Measurements from ENCODE around the gene COP1.

The COP1 gene

GRCh38 chr1:175951627-175952026, 255.5 kb downstream of the COP1 start:
- Histone ChIP-seq H3K4me3 (no peak overlapping the region), H3K4me1 (no peaks in the 10 kb centered on the region), H4K20me1 (no peaks in the 10 kb centered on the region), H3K9ac (no peak overlapping the region), H3K27me3 (no peaks in the 10 kb centered on the region), H3K4me2 (no peak overlapping the region), H3K27ac (no peak overlapping the region), H3K9me3 (peaks cover 12% of the 10 kb centered on the region), H3K36me3 (peaks cover 56% of the 10 kb centered on the region)
- no peak for TF ChIP-seq Cebpa-rat (IDR thresholded peaks at IDR 0.05)

GRCh38 chr1:175947771-175948170, 259.3 kb downstream of the COP1 start:
- Histone ChIP-seq H3K4me2 (no peak overlapping the region), H3K36me3 (peaks cover 83% of the 10 kb centered on the region), H3K9ac (no peak overlapping the region), H4K20me1 (no peaks in the 10 kb centered on the region), H3K4me1 (no peaks in the 10 kb centered on the region), H3K27me3 (no peaks in the 10 kb centered on the region), H3K9me3 (peaks cover 12% of the 10 kb centered on the region), H3K4me3 (no peak overlapping the region), H3K27ac (no peak overlapping the region)
- no peak for TF ChIP-seq Cebpa-rat (IDR thresholded peaks at IDR 0.05)

- Histone ChIP-seq H3K36me3 (peaks cover 91% of the 10 kb centered on the region), H3K4me3 (no peak overlapping the region), H3K4me1 (no peaks in the 10 kb centered on the region), H3K9ac (no peak overlapping the region), H3K4me2 (no peak overlapping the region), H3K27me3 (no peaks in the 10 kb centered on the region), H4K20me1 (no peaks in the 10 kb centered on the region), H3K9me3 (no peaks in the 10 kb centered on the region), H3K27ac (no peak overlapping the region)
- no peak for TF ChIP-seq Cebpa-rat (IDR thresholded peaks at IDR 0.05)
Measured at GRCh38 chr1:175944591-175944990, 262.5 kb downstream of the COP1 start.

DNA sequence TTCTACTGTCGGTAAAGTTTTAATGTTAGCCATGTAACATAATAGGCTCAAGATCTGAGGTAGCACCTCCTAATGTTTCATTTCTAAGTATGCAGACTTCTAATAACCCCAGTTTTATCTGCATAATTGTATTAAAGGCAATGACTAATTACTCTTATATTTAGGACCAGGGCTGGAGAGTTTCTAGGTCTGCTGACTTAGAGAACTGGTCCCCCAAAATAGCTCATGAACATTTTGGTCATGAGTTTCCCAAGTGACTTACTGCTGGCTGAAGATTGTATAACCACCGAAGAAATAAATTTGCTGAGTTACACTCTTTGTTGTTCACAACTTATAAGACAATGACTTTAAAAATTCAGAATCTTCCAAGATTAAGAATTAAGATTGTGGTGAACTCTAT, 265.9 kb downstream of the COP1 start:
- no peaks in the 10 kb centered on the region for H3K27me3 ChIP-seq
- H3K9ac ChIP-seq = no peak overlapping the region
- TF ChIP-seq Cebpa-rat (IDR thresholded peaks at IDR 0.05) = no peak
- H3K36me3 ChIP-seq = peaks cover 87% of the 10 kb centered on the region
- no peaks in the 10 kb centered on the region for H4K20me1 ChIP-seq
- no peak overlapping the region for H3K27ac ChIP-seq
- no peak overlapping the region for H3K4me3 ChIP-seq
- no peak overlapping the region for H3K4me2 ChIP-seq
- H3K9me3 ChIP-seq = no peaks in the 10 kb centered on the region
- no peaks in the 10 kb centered on the region for H3K4me1 ChIP-seq

DNA sequence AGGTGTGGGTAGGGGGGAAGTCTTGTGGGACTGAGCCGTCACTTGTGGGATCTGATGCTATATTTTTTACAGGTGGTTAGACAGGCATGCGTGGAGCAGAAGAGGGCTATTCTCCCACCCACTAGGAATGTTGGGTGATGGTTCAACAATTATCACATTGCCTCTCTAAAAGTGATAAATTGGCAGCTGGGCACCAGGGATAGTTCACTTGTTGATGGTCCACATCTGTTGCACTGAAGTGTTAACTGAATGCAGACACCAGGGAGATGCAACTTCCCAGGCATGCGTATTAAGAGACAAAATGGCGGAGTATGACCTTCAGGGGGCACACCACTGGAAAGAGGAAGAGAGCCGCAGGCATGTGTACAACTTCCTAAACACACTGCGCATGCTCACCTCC, 270.4 kb downstream of the COP1 start:
- H3K27me3 ChIP-seq = no peaks in the 10 kb centered on the region
- no peak overlapping the region for H3K9ac ChIP-seq
- no peaks in the 10 kb centered on the region for H3K9me3 ChIP-seq
- H4K20me1 ChIP-seq = no peaks in the 10 kb centered on the region
- TF ChIP-seq Cebpa-rat (IDR thresholded peaks at IDR 0.05) = no peak
- peaks cover 49% of the 10 kb centered on the region for H3K36me3 ChIP-seq
- H3K27ac ChIP-seq = no peak overlapping the region
- no peaks in the 10 kb centered on the region for H3K4me1 ChIP-seq
- H3K4me2 ChIP-seq = no peak overlapping the region
- H3K4me3 ChIP-seq = no peak overlapping the region

DNA sequence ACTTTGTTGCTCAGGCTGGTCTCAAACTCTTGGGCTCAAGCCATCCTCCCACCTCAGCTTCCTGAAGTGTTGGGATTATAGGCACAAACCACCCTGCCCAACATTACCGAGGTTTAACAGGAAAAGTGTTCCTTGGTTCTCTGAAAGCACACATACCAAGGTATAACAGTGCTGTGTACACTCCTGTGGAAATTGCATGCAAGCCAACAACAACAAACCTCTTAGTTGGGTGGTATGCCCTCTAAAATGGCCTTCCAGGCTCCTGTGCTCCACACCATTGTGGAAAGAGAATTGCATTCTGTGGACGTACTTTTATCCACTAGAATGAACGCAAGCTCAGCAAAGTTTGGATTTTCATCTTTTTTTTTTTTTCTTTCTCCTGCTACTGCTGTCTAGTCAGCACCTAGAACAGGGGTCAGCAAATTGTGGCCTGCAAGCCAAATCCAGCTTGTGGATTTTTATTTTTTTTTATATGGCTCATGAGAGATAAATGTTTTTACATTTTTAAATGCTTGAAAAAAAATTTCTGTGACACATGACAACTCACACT, 271.4 kb downstream of the COP1 start:
- no peak overlapping the region for H3K9ac ChIP-seq
- TF ChIP-seq Cebpa-rat (IDR thresholded peaks at IDR 0.05) = no peak
- H3K4me3 ChIP-seq = no peak overlapping the region
- H3K27me3 ChIP-seq = no peaks in the 10 kb centered on the region
- no peaks in the 10 kb centered on the region for H3K4me1 ChIP-seq
- H4K20me1 ChIP-seq = no peaks in the 10 kb centered on the region
- H3K36me3 ChIP-seq = peaks cover 38% of the 10 kb centered on the region
- H3K27ac ChIP-seq = no peak overlapping the region
- H3K9me3 ChIP-seq = peaks cover 5% of the 10 kb centered on the region; the same call in 1 of the 2 replicates
- no peak overlapping the region for H3K4me2 ChIP-seq

- Histone ChIP-seq H4K20me1 (no peaks in the 10 kb centered on the region), H3K27ac (no peak overlapping the region), H3K9ac (no peak overlapping the region), H3K36me3 (peaks cover 33% of the 10 kb centered on the region), H3K9me3 (peaks cover 5% of the 10 kb centered on the region; the same call in 1 of the 2 replicates), H3K4me1 (no peaks in the 10 kb centered on the region), H3K27me3 (no peaks in the 10 kb centered on the region), H3K4me2 (no peak overlapping the region), H3K4me3 (no peak overlapping the region)
- no peak for TF ChIP-seq Cebpa-rat (IDR thresholded peaks at IDR 0.05)
Measured at GRCh38 chr1:175935166-175935565, 271.9 kb downstream of the COP1 start.

- H4K20me1 ChIP-seq = no peaks in the 10 kb centered on the region
- peaks cover 12% of the 10 kb centered on the region for H3K9me3 ChIP-seq
- no peaks in the 10 kb centered on the region for H3K27me3 ChIP-seq
- no peak overlapping the region for H3K4me2 ChIP-seq
- H3K9ac ChIP-seq = no peak overlapping the region
- H3K27ac ChIP-seq = no peak overlapping the region
- no peaks in the 10 kb centered on the region for H3K4me1 ChIP-seq
- TF ChIP-seq Cebpa-rat (IDR thresholded peaks at IDR 0.05) = no peak
- H3K4me3 ChIP-seq = no peak overlapping the region
- peaks cover 22% of the 10 kb centered on the region for H3K36me3 ChIP-seq
Measured at GRCh38 chr1:175933801-175934200, 273.3 kb downstream of the COP1 start.

GRCh38 chr1:175927944-175928343, 279.1 kb downstream of the COP1 start:
- no peak for TF ChIP-seq Cebpa-rat (IDR thresholded peaks at IDR 0.05)
- Histone ChIP-seq H3K27ac (no peak overlapping the region), H3K9ac (no peak overlapping the region), H3K36me3 (peaks cover 22% of the 10 kb centered on the region; the same call in 1 of the 2 replicates), H3K9me3 (peaks cover 21% of the 10 kb centered on the region), H3K4me1 (no peaks in the 10 kb centered on the region), H3K4me2 (no peak overlapping the region), H3K4me3 (no peak overlapping the region), H3K27me3 (no peaks in the 10 kb centered on the region), H4K20me1 (no peaks in the 10 kb centered on the region)

- H4K20me1 ChIP-seq = no peaks in the 10 kb centered on the region
- 0 out of 2 replicates have a peak, but pooled peaks cover 16% of the 10 kb centered on the region for H3K36me3 ChIP-seq
- no peaks in the 10 kb centered on the region for H3K4me1 ChIP-seq
- H3K27me3 ChIP-seq = no peaks in the 10 kb centered on the region
- TF ChIP-seq Cebpa-rat (IDR thresholded peaks at IDR 0.05) = no peak
- no peak overlapping the region for H3K9ac ChIP-seq
- H3K4me2 ChIP-seq = no peak overlapping the region
- H3K9me3 ChIP-seq = peaks cover 4% of the 10 kb centered on the region; the same call in 1 of the 2 replicates
- H3K4me3 ChIP-seq = no peak overlapping the region
- H3K27ac ChIP-seq = no peak overlapping the region
Measured at GRCh38 chr1:175922254-175922881, 284.7 kb downstream of the COP1 start.
